ENCODE measurements around the gene FBXO22. TPM values are rescaled to one million over a fixed set of nuclear protein-coding genes. Genes with fewer than 3 reads are reported as not detected.
"Not testable (repeated sequence)": the region's sequence is repeated elsewhere in the genome, so short reads cannot be mapped to it uniquely, and the experiment has no call there.

Gene FBXO22
- total RNA-seq, result 59.8 and 87.4 TPM in 2 replicates

- Histone ChIP-seq H3K4me3 (ENCODE audit: low read depth, low read length) (peak within 1 kb of the TSS; percentile 76), H3K27me3 (ENCODE audit: control insufficient read depth, insufficient read depth, low read length) (no peaks in the 10 kb centered on the region), H3K36me3 (ENCODE audit: control insufficient read depth, insufficient read depth, low read length) (peaks cover 11% of the 10 kb centered on the region)
- DNase-seq (ENCODE audit: low read depth) (peak; percentile 80), FAIRE-seq (no peak)
- TF ChIP-seq CTCF (IDR thresholded peaks at IDR 0.05; ENCODE audit: insufficient read depth, low read length, severe bottlenecking), result no peak
Observed at GRCh38 chr15:75903331-75904239, at the start of gene FBXO22. TSS of gene FBXO22 (plus strand) at chr15:75903878. CDS start at chr15:75903964, 86 bp downstream.

- no peak overlapping the region for H3K4me3 ChIP-seq (ENCODE audit: low read depth, low read length)
- FAIRE-seq (no peak), DNase-seq (ENCODE audit: low read depth) (no peak)
- no peaks in the 10 kb centered on the region for H3K27me3 ChIP-seq (ENCODE audit: control insufficient read depth, insufficient read depth, low read length)
- H3K36me3 ChIP-seq (ENCODE audit: control insufficient read depth, insufficient read depth, low read length), result peaks cover 3% of the 10 kb centered on the region
- no peak for TF ChIP-seq CTCF (IDR thresholded peaks at IDR 0.05; ENCODE audit: insufficient read depth, low read length, severe bottlenecking)
Observed at GRCh38 chr15:75857886-75858285, 45.8 kb upstream of the FBXO22 start.

- FAIRE-seq, result no peak
Observed at GRCh38 chr15:75861750-75862402, 41.8 kb upstream of the FBXO22 start.

GRCh38 chr15:75862796-75863195, 40.9 kb upstream of the FBXO22 start:
- DNase-seq (ENCODE audit: low read depth) (no peak), FAIRE-seq (no peak)
- no peak overlapping the region for H3K4me3 ChIP-seq (ENCODE audit: low read depth, low read length)
- H3K27me3 ChIP-seq (ENCODE audit: control insufficient read depth, insufficient read depth, low read length), result no peaks in the 10 kb centered on the region
- peaks cover 1% of the 10 kb centered on the region for H3K36me3 ChIP-seq (ENCODE audit: control insufficient read depth, insufficient read depth, low read length)
- no peak for TF ChIP-seq CTCF (IDR thresholded peaks at IDR 0.05; ENCODE audit: insufficient read depth, low read length, severe bottlenecking)

More at GRCh38 chr15:75861750-75862402, 41.8 kb upstream of the FBXO22 start:
- DNase-seq (ENCODE audit: low read depth), result no peak
- TF ChIP-seq CTCF (IDR thresholded peaks at IDR 0.05; ENCODE audit: insufficient read depth, low read length, severe bottlenecking), result no peak
- H3K4me3 ChIP-seq (ENCODE audit: low read depth, low read length), result no peak overlapping the region
- H3K27me3 ChIP-seq (ENCODE audit: control insufficient read depth, insufficient read depth, low read length), result no peaks in the 10 kb centered on the region
- H3K36me3 ChIP-seq (ENCODE audit: control insufficient read depth, insufficient read depth, low read length), result peaks cover 1% of the 10 kb centered on the region

DNA sequence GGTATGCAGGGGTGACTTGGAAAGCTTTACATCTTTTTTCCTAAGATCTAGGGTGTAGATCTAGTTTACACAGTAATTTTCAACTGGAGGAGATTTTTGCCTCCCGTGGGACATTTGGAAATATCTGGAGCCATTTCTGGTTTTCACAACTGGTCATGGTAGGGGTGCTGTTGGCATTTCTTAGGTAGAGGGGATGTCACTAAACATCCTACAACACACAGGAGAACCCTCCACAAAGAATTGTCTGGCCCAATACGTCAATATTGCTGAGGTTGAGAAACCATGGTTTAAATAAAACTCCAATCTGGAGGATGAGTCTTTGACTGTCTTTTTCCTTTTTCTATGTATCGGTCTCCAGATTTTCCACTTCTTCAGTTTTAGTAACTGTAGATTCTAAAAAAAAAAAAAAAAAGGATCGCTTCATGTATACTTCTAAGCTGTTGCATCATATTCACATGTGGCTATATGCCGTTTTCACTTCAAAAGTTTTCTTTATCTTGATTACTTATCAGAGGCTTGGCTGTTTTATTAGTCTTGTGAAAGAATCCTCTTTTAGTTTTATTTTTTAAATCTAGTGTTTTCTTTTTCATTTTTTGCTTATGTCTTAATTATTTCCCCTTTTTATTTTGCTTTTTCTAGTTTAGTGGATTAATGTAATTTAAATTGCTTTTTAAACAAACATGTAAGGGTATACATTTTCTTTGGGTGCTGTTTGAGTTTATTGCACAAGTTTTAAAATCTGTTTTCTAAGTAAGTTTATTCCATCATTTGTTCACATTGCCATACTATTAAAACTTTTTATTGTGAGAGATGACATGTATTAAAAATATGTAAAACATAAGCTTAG, 39.2 kb upstream of the FBXO22 start:
- no peak for FAIRE-seq
- TF ChIP-seq CTCF (IDR thresholded peaks at IDR 0.05; ENCODE audit: insufficient read depth, low read length, severe bottlenecking), result no peak
- no peak for DNase-seq (ENCODE audit: low read depth)
- Histone ChIP-seq H3K4me3 (ENCODE audit: low read depth, low read length) (no peak overlapping the region), H3K27me3 (ENCODE audit: control insufficient read depth, insufficient read depth, low read length) (no peaks in the 10 kb centered on the region), H3K36me3 (ENCODE audit: control insufficient read depth, insufficient read depth, low read length) (peaks cover 2% of the 10 kb centered on the region)

- not testable (repeated sequence) for DNase-seq (ENCODE audit: low read depth); H3K4me3 ChIP-seq (ENCODE audit: low read depth, low read length); H3K36me3 ChIP-seq (ENCODE audit: control insufficient read depth, insufficient read depth, low read length); FAIRE-seq; H3K27me3 ChIP-seq (ENCODE audit: control insufficient read depth, insufficient read depth, low read length)
Observed at GRCh38 chr15:75866045-75866444, 37.6 kb upstream of the FBXO22 start.

Measured in bronchial epithelial cell (primary cell).